GM12801 (cell line): ENCODE results near the gene HOXB1.

Source experiments
- TF ChIP-seq, protein P1 (sequence below): IDR thresholded peaks from one replicate; pipeline ENCODE4 v1.5.1; 2011; ENCODE audit warnings: control low read depth; ENCODE audit not compliant: insufficient read length; ENCODE audit errors: extremely low read depth

HOXB1 gene

DNA sequence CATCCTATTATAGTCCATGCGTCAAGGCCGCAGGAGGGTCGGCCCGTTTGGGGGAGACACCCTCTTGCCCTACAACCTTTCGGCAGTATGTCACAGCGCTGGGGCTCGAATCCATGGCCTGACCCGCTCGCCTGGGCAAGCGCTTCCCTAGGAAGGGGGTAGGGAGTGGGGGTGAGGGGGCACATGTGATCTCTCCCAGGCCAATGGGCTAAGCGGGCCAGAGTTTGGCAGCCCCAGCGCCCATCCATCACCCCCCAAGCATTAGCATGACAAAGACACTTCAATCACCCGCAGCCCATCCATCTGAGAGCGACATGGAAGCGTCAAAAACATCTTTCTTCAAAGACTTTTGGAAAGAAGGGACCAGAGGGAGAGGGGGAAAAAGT lies at the start of gene HOXB1:
HOXB1 (minus strand) TSS at position 125 of the 386 bp plus-strand sequence; CDS start at position 18, 107 bp downstream.
- TF ChIP-seq, protein P1, sequence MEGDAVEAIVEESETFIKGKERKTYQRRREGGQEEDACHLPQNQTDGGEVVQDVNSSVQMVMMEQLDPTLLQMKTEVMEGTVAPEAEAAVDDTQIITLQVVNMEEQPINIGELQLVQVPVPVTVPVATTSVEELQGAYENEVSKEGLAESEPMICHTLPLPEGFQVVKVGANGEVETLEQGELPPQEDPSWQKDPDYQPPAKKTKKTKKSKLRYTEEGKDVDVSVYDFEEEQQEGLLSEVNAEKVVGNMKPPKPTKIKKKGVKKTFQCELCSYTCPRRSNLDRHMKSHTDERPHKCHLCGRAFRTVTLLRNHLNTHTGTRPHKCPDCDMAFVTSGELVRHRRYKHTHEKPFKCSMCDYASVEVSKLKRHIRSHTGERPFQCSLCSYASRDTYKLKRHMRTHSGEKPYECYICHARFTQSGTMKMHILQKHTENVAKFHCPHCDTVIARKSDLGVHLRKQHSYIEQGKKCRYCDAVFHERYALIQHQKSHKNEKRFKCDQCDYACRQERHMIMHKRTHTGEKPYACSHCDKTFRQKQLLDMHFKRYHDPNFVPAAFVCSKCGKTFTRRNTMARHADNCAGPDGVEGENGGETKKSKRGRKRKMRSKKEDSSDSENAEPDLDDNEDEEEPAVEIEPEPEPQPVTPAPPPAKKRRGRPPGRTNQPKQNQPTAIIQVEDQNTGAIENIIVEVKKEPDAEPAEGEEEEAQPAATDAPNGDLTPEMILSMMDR = no peak

DNA sequence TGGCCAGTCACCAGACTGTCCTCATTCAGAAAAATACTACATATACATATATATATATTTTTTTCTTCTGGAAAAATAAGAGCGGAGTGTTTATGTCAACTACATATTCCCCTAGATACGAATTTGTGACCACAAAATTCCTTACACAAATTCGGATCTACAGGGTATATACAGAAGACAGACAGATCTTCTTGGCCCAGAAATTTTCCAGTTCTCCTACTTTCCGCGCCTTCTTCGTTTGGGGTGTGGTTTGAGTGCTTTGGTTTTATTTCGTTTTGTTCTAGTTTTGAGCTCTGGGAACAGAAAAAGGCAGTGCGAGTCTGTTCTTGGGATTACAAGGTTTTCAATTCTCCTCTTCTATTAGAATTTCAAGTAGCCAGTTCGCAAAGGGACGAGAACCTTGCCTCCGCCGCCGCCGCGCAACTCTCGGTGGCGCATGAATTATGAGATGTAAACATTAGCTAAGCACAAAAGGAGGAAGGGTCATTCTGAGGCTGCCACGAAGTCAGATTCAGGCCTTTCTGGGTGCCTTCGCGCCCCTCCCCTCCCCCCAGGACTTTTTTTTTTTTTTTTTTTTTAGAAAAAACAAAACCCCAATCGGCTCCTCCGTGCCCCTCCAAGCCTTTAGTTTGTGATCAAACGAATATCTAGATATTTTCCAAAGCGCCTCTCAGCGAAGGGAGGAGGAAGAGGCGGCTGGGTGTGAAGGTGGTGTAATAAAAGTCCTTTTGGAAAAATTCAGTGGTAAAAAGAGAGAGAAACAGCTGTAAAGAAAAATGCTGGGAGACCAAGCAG lies 49.1 kb upstream of the HOXB1 start:
- TF ChIP-seq, protein P1 = no peak

DNA sequence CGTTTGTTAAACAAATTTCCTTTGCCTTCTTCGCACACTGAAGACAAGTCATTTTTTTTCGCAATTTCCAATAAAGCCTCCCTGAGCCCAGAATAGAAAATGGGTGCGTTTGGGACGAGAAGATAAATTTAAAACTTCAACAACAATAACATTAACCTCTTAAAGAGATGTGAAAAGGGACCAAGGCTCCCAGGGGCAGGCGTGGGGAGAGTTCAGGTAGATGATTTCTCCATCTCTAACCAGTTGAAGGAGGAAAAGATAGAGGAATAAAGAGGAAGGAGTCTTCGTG lies 48.6 kb upstream of the HOXB1 start:
- TF ChIP-seq, protein P1 = no peak

DNA sequence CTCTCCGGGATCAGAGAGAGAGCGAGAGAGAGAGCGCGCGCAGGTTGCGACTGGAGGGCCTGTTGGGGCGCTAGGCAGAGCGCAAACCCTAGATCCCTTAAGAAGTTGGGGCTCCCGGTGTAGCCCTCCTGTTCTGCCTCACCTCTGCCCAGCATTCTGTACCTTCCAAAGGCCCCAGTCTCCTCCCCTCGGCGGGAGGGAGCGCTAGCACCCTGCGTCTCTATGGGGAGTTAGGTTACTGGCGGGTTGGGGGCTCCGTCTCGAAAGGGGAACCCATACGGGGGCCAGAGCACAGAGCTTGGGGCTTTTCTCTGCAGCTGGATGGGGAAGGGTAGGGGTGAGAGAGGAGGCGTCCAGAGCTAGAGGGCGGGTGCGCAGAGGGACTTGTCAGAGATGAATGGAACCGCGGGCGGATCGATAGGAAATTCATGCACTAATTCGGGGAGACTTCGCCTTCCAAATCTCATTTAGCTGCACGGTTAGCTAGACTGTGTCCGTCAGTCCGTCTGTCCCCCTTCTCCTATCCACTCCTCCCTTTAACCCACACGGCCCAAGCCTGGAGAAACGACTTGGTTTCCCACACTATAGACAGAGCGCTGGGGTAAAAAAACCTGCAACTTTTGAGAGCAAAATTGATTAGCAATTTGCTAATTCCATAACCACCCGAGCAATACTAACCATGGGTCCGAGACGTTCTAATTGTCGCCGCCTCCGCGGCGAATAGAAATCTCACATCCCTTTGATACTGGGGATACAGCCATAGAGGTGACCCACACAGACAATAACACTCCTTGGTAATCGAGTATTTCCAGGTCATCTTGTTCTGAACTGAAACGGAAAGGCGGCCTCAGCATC lies 48.0 kb upstream of the HOXB1 start:
- TF ChIP-seq, protein P1 = no peak

DNA sequence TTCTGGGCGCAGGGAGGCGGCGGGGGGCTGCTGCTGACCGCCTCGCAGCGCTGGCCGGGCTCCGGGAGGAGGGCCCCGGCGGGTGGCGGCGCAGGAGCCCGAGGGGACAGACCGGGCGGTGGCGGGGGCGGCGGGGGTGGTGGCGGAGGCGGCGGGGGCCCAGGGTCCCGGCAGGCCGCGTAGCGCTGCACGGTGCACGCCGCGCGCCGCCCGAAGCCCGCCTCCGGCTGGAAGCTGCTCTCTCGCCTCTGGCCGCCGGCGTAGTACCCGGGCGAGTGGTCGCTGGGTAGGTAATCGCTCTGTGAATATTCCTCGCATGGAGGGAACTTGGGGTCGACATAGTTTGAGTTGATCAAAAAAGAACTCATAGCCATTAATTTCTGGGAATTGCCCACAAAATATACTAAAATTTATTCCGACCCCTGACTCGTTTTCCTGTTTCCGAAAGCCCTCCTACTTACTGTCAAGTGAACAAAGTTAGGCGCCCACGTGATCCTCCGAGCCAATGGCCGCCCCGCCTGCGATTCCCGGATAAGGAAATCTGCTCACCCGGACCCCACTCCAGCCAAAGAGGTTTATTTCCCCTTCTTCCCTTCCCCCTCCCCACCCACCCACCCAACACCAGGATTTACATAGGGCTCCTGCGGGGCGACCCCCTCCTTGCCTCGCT lies 47.3 kb upstream of the HOXB1 start, which contains the start of gene HOXB4:
HOXB4 (minus strand) TSS at position 405 of the 670 bp plus-strand sequence; CDS start at position 374, 31 bp downstream.
- TF ChIP-seq, protein P1 = no peak

DNA sequence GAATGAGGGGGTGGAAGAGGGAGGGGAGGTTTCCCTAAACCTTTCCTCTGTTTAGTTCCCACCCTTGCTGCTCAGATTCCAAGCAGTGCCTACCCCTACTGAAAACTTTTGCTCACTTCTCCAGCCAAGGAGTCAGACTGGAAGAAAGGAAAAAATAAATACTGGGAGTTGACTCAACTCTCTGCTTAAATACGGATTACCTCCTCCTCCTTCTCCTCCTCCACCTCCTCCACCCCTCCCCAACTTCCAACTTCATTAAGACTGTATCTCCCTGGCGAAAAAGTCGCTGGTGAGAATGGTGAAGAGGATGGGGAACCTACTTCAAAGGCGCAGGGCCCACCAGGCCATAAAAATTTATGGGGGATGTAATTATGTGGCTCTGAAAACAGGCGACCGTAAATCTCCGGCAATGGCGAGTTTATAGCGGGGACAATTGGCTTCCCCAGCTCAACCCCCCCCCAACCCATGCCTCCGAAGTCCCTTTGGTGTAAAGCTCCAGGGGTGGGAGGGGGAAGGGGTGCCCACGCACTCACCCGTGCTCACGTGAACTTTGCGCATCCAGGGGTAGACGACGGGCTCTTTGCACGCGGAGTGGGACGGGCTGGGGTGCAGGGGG lies 46.6 kb upstream of the HOXB1 start:
- TF ChIP-seq, protein P1 = no peak
